Activated effector memory CD4-positive, alpha-beta T cell treated with Interleukin-2 at 50 U/mL for 16 hours (primary cell): ENCODE results near the gene PER3.

Source experiments
- DNase-seq: peaks from one replicate; pipeline ENCODE4 v3.0.0-alpha.2; 2020

The PER3 gene

GRCh38 chr1:7878027-7878426, 93.9 kb downstream of the PER3 start:
- DNase-seq: no peak

- no peak for DNase-seq
Observed at GRCh38 chr1:7879228-7879627, 95.1 kb downstream of the PER3 start.

GRCh38 chr1:7884757-7885156, 100.7 kb downstream of the PER3 start:
- no peak for DNase-seq

- no peak for DNase-seq
Observed at GRCh38 chr1:7885513-7886404, 101.7 kb downstream of the PER3 start.

- DNase-seq: no peak
Observed at GRCh38 chr1:7886405-7886745, 102.3 kb downstream of the PER3 start.

- no peak for DNase-seq
Observed at GRCh38 chr1:7888248-7889081, 104.4 kb downstream of the PER3 start.

- no peak for DNase-seq
Observed at GRCh38 chr1:7890853-7891252, 106.8 kb downstream of the PER3 start.

GRCh38 chr1:7891804-7892203, 107.7 kb downstream of the PER3 start:
- no peak for DNase-seq

GRCh38 chr1:7893529-7894180, 109.6 kb downstream of the PER3 start:
- no peak for DNase-seq
